Measurements from ENCODE around the gene MMS19.
A peak's percentile ranks its signal among the peaks of the same experiment; 100 is the strongest.

The MMS19 gene

GRCh38 chr10:97525086-97525485 lies 26.9 kb upstream of the MMS19 start:
- no peak for DNase-seq (ENCODE audit: low spot score)

GRCh38 chr10:97522937-97523336 lies 24.7 kb upstream of the MMS19 start:
- no peak for DNase-seq (ENCODE audit: low spot score)

- DNase-seq (ENCODE audit: low spot score), result no peak
Observed at GRCh38 chr10:97522071-97522470, 23.8 kb upstream of the MMS19 start.

GRCh38 chr10:97520978-97521761 lies 22.9 kb upstream of the MMS19 start:
- DNase-seq (ENCODE audit: low spot score), result no peak

- DNase-seq (ENCODE audit: low spot score), result no peak
Observed at GRCh38 chr10:97520520-97520919, 22.3 kb upstream of the MMS19 start.

GRCh38 chr10:97519342-97519741 lies 21.1 kb upstream of the MMS19 start:
- no peak for DNase-seq (ENCODE audit: low spot score)

GRCh38 chr10:97518301-97519043 lies 20.2 kb upstream of the MMS19 start:
- no peak for DNase-seq (ENCODE audit: low spot score)

- no peak for DNase-seq (ENCODE audit: low spot score)
Observed at GRCh38 chr10:97517778-97518300, 19.6 kb upstream of the MMS19 start.

- DNase-seq (ENCODE audit: low spot score), result no peak
Observed at GRCh38 chr10:97517096-97517750, 19.0 kb upstream of the MMS19 start.

- no peak for DNase-seq (ENCODE audit: low spot score)
Observed at GRCh38 chr10:97515271-97515978, 17.2 kb upstream of the MMS19 start.

- DNase-seq (ENCODE audit: low spot score), result no peak
Observed at GRCh38 chr10:97514344-97514743, 16.1 kb upstream of the MMS19 start.

GRCh38 chr10:97512993-97513392 lies 14.8 kb upstream of the MMS19 start:
- no peak for DNase-seq (ENCODE audit: low spot score)

GRCh38 chr10:97511711-97512440 lies 13.7 kb upstream of the MMS19 start:
- no peak for DNase-seq (ENCODE audit: low spot score)

GRCh38 chr10:97510686-97511085 lies 12.5 kb upstream of the MMS19 start:
- no peak for DNase-seq (ENCODE audit: low spot score)

GRCh38 chr10:97509120-97509680 lies 11.0 kb upstream of the MMS19 start:
- no peak for DNase-seq (ENCODE audit: low spot score)

- DNase-seq (ENCODE audit: low spot score), result peak; percentile 73
Observed at GRCh38 chr10:97508342-97508741, 10.1 kb upstream of the MMS19 start.

- DNase-seq (ENCODE audit: low spot score), result no peak
Observed at GRCh38 chr10:97506199-97506991, 8.2 kb upstream of the MMS19 start.

- DNase-seq (ENCODE audit: low spot score), result no peak
Observed at GRCh38 chr10:97505152-97505551, 6.9 kb upstream of the MMS19 start.

- DNase-seq (ENCODE audit: low spot score), result no peak
Observed at GRCh38 chr10:97503406-97503805, 5.2 kb upstream of the MMS19 start.

GRCh38 chr10:97502916-97503315 lies 4.7 kb upstream of the MMS19 start:
- DNase-seq (ENCODE audit: low spot score), result no peak
